Vagina (tissue), 2 donors: Measurements from ENCODE around the gene YAF2.

Experiments used
- POLR2A ChIP-seq, 2 donors: fragments of 450-650 bp; IDR thresholded peaks; one replicate each; pipeline ENCODE4 v1.6.1; 2017; ENCODE audit warnings: antibody characterized with exemption in 2 of 2, mild to moderate bottlenecking in 2 of 2, moderate library complexity in 2 of 2
- TF ChIP-seq, protein P1 (sequence below), 3 experiments: fragments of 450-650 bp in 2 of 3; fragments of 200-600 bp in 1 of 3; sonication (generic) in 1 of 3; IDR thresholded peaks; one replicate each; pipeline ENCODE4 v1.5.1; 2017 to 2019; ENCODE audit warnings: antibody characterized with exemption in 3 of 3, mild to moderate bottlenecking in 2 of 3, moderate library complexity in 2 of 3

GRCh38 chr12:42135259-42135814 lies 102.7 kb downstream of the YAF2 start:
- TF ChIP-seq POLR2A (IDR thresholded peaks at IDR 0.05): no peak
- TF ChIP-seq, protein P1, sequence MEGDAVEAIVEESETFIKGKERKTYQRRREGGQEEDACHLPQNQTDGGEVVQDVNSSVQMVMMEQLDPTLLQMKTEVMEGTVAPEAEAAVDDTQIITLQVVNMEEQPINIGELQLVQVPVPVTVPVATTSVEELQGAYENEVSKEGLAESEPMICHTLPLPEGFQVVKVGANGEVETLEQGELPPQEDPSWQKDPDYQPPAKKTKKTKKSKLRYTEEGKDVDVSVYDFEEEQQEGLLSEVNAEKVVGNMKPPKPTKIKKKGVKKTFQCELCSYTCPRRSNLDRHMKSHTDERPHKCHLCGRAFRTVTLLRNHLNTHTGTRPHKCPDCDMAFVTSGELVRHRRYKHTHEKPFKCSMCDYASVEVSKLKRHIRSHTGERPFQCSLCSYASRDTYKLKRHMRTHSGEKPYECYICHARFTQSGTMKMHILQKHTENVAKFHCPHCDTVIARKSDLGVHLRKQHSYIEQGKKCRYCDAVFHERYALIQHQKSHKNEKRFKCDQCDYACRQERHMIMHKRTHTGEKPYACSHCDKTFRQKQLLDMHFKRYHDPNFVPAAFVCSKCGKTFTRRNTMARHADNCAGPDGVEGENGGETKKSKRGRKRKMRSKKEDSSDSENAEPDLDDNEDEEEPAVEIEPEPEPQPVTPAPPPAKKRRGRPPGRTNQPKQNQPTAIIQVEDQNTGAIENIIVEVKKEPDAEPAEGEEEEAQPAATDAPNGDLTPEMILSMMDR (IDR thresholded peaks at IDR 0.05): no peak
